Smooth muscle cell (in vitro differentiated cells): ENCODE results near the gene SORBS2. TPM values are rescaled to one million over a fixed set of nuclear protein-coding genes. Genes with fewer than 3 reads are reported as not detected.

ENCODE experiments used
- DNase-seq: peaks from one replicate; lab custom pipeline; 2025; ENCODE audit not compliant: unreplicated experiment; lab: John Stamatoyannopoulos, UW
- H2AFZ ChIP-seq: fragments of 200-600 bp; sonication (generic); 2 replicates; pipeline ENCODE4 v1.6.0; 2016; ENCODE audit warnings: antibody characterized with exemption, low read depth, mild to moderate bottlenecking
- H3F3A ChIP-seq: fragments of 200-600 bp; sonication (generic); 2 replicates; pipeline ENCODE4 v1.6.0; 2017; ENCODE audit warnings: antibody characterized with exemption, low read depth
- H3K27ac ChIP-seq: fragments of 200-600 bp; sonication (generic); 2 replicates; pipeline ENCODE4 v1.5.1; 2016; ENCODE audit warnings: low read depth, mild to moderate bottlenecking
- H3K27me3 ChIP-seq: fragments of 200-600 bp; sonication (generic); 2 replicates; pipeline ENCODE4 v1.6.1; 2016; ENCODE audit warnings: low read depth, mild to moderate bottlenecking
- H3K36me3 ChIP-seq: fragments of 200-600 bp; sonication (generic); 2 replicates; pipeline ENCODE4 v1.5.1; 2016; ENCODE audit warnings: low read depth
- H3K4me1 ChIP-seq: fragments of 200-600 bp; sonication (generic); 2 replicates; pipeline ENCODE4 v1.5.1; 2016; ENCODE audit warnings: low read depth
- H3K4me2 ChIP-seq: fragments of 200-600 bp; sonication (generic); 2 replicates; pipeline ENCODE4 v1.6.0; 2016; ENCODE audit warnings: mild to moderate bottlenecking
- H3K4me3 ChIP-seq: fragments of 200-600 bp; sonication (generic); 2 replicates; pipeline ENCODE4 v1.5.1; 2016; ENCODE audit warnings: mild to moderate bottlenecking
- H3K79me2 ChIP-seq: fragments of 200-600 bp; sonication (generic); 2 replicates; pipeline ENCODE4 v1.6.0; 2016; ENCODE audit warnings: low read depth, mild to moderate bottlenecking
- H3K9ac ChIP-seq: fragments of 200-600 bp; sonication (generic); 2 replicates; pipeline ENCODE4 v1.6.0; 2016; ENCODE audit warnings: low read depth
- H3K9me3 ChIP-seq: fragments of 200-600 bp; sonication (generic); replicated peaks from 2 replicates; pipeline ENCODE4 v1.5.1; 2016; ENCODE audit warnings: low read depth
- H4K20me1 ChIP-seq: fragments of 200-600 bp; sonication (generic); 2 replicates; pipeline ENCODE4 v1.6.0; 2016; ENCODE audit warnings: low read depth
- CTCF ChIP-seq: fragments of 200-600 bp; sonication (generic); IDR thresholded peaks from 2 replicates; pipeline ENCODE4 v1.5.1; 2017; ENCODE audit warnings: borderline replicate concordance, mild to moderate bottlenecking, antibody characterized with exemption; ENCODE audit not compliant: insufficient read depth, poor library complexity, severe bottlenecking
- WGBS: methylation state at CpG from one replicate; pipeline ENCODE4 v1.1.7; 2016; ENCODE audit warnings: low lambda C conversion rate; 5-methylcytosine and 5-hydroxymethylcytosine counted together
- polyA plus RNA-seq: library from polyadenylated mRNA; unstranded; fragments of >200 nt; fragmentation: Nextera tagmentation; extraction: Ambion mirVana; gene quantifications from 2 replicates; pipeline ENCODE4 v1.2.1, GENCODE V29; 2016
- total RNA-seq: library from RNA; depleted of rRNA; stranded (reverse); fragments of >200 nt; gene quantifications from 2 replicates; pipeline ENCODE4 v1.2.3, GENCODE V29; 2014

The SORBS2 gene
- total and polyA plus RNA-seq, 2 experiments from 2014 or later = 9.0 to 36.6 TPM

- H3K79me2 ChIP-seq = no peaks in the 10 kb centered on the region
- H3K4me1 ChIP-seq = no peaks in the 10 kb centered on the region
- no peak overlapping the region for H3K9ac ChIP-seq
- H4K20me1 ChIP-seq = no peaks in the 10 kb centered on the region
- H2AFZ ChIP-seq = no peak overlapping the region
- H3K9me3 ChIP-seq = no peaks in the 10 kb centered on the region
- H3K27me3 ChIP-seq = no peaks in the 10 kb centered on the region
- no peak overlapping the region for H3K4me3 ChIP-seq
- no peak for DNase-seq
- H3K36me3 ChIP-seq = no peaks in the 10 kb centered on the region
- 95% methylated on average over 4 of the region's 4 CpGs for WGBS
- H3K27ac ChIP-seq = no peak overlapping the region
- no peak for TF ChIP-seq CTCF
- H3K4me2 ChIP-seq = no peak overlapping the region
- H3F3A ChIP-seq = no peaks in the 10 kb centered on the region
These were observed 116.3 kb downstream of the SORBS2 start for GRCh38 chr4:185695743-185696142.

- TF ChIP-seq CTCF = no peak
- Histone ChIP-seq H3K4me1 (no peaks in the 10 kb centered on the region), H3K27me3 (no peaks in the 10 kb centered on the region), H3F3A (no peaks in the 10 kb centered on the region), H3K4me3 (no peak overlapping the region), H4K20me1 (no peaks in the 10 kb centered on the region), H3K36me3 (no peaks in the 10 kb centered on the region), H3K4me2 (no peak overlapping the region), H3K9me3 (no peaks in the 10 kb centered on the region), H3K9ac (no peak overlapping the region), H2AFZ (no peak overlapping the region), H3K27ac (no peak overlapping the region), H3K79me2 (no peaks in the 10 kb centered on the region)
- WGBS = 85% methylated on average over 12 of the region's 12 CpGs
- DNase-seq = no peak
These were observed 118.3 kb downstream of the SORBS2 start for GRCh38 chr4:185693548-185694215.

GRCh38 chr4:185689407-185689806, 122.6 kb downstream of the SORBS2 start:
- Histone ChIP-seq H3K4me1 (no peaks in the 10 kb centered on the region), H3K27me3 (no peaks in the 10 kb centered on the region), H3K9me3 (no peaks in the 10 kb centered on the region), H3K27ac (no peak overlapping the region), H3K36me3 (no peaks in the 10 kb centered on the region), H4K20me1 (no peaks in the 10 kb centered on the region), H3K4me3 (no peak overlapping the region), H3K9ac (no peak overlapping the region), H3K79me2 (no peaks in the 10 kb centered on the region), H2AFZ (no peak overlapping the region), H3F3A (no peaks in the 10 kb centered on the region), H3K4me2 (no peak overlapping the region)
- DNase-seq = no peak
- TF ChIP-seq CTCF = no peak
- 92% methylated on average over 9 of the region's 9 CpGs for WGBS

- Histone ChIP-seq H3K27me3 (no peaks in the 10 kb centered on the region), H3K4me2 (no peak overlapping the region), H4K20me1 (no peaks in the 10 kb centered on the region), H2AFZ (no peak overlapping the region), H3K79me2 (no peaks in the 10 kb centered on the region), H3K36me3 (no peaks in the 10 kb centered on the region), H3K27ac (no peak overlapping the region), H3K9me3 (no peaks in the 10 kb centered on the region), H3K9ac (no peak overlapping the region), H3F3A (no peaks in the 10 kb centered on the region), H3K4me3 (no peak overlapping the region), H3K4me1 (no peaks in the 10 kb centered on the region)
- no peak for TF ChIP-seq CTCF
- 97% methylated on average over 1 of the region's 1 CpG for WGBS
- no peak for DNase-seq
These were observed 126.2 kb downstream of the SORBS2 start for GRCh38 chr4:185685804-185686203.
